VCaP (cell line): ENCODE measurements around the gene HNRNPL.
A peak's percentile ranks its signal among the peaks of the same experiment; 100 is the strongest.

Experiments used
- H3K27ac ChIP-seq: fragments of 450-650 bp; 2 replicates; pipeline ENCODE4 v1.5.1; 2017
- CTCF ChIP-seq: fragments of 450-650 bp; conservative IDR thresholded peaks from 2 replicates; pipeline ENCODE4 v1.5.1; 2017; ENCODE audit warnings: mild to moderate bottlenecking, moderate library complexity

Gene HNRNPL

GRCh38 chr19:38840583-38840968, 9.2 kb downstream of the HNRNPL start:
- no peak for TF ChIP-seq CTCF
- peak overlapping the region; percentile 100 for H3K27ac ChIP-seq

GRCh38 chr19:38839816-38840582, 9.8 kb downstream of the HNRNPL start:
- TF ChIP-seq CTCF: no peak

GRCh38 chr19:38838986-38839761, 10.6 kb downstream of the HNRNPL start:
- peak overlapping the region; percentile 100 for H3K27ac ChIP-seq

More at GRCh38 chr19:38839816-38840582, 9.8 kb downstream of the HNRNPL start:
- peak overlapping the region; percentile 100 for H3K27ac ChIP-seq

GRCh38 chr19:38838208-38838985, 11.4 kb downstream of the HNRNPL start:
- 0 out of 2 replicates have a peak, but pooled peaks have one; percentile 23 for TF ChIP-seq CTCF
- peak overlapping the region; percentile 100 for H3K27ac ChIP-seq

More at GRCh38 chr19:38838986-38839761, 10.6 kb downstream of the HNRNPL start:
- no peak for TF ChIP-seq CTCF

- no peak for TF ChIP-seq CTCF
- H3K27ac ChIP-seq: peak overlapping the region; percentile 100
These were observed 12.1 kb downstream of the HNRNPL start for GRCh38 chr19:38837656-38838121.

- H3K27ac ChIP-seq: peak overlapping the region; percentile 100
- TF ChIP-seq CTCF: no peak
These were observed 12.7 kb downstream of the HNRNPL start for GRCh38 chr19:38836983-38837626.
